HG03196 (cell line): Measurements from ENCODE around the gene PLXNB2.

Source experiments
- ATAC-seq: cut with Tn5 transposase; IDR thresholded peaks from one replicate; pipeline ENCODE4 v1.9.1; 2021; ENCODE audit not compliant: unreplicated experiment

Gene PLXNB2

DNA sequence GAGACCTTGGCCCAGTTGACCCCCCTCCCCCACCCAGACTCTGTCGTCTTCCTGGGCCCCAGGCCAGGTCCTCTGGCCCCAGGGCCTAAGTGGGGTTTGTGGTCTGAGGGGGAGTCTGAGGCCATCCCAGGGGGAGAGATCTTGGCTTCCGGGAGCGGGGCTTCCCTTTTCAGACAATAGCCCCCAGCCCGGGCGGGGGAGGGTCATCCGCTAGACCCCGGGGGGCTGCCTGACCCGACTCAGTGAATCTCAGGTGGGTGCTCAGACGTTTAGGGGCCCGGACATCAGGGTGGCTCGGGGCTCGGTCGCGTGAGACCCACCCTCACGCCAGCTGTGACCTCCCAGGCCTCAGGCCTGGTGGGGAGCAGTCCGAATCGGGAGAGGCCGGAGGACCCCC, 37.9 kb downstream of the PLXNB2 start:
- no peak for ATAC-seq

DNA sequence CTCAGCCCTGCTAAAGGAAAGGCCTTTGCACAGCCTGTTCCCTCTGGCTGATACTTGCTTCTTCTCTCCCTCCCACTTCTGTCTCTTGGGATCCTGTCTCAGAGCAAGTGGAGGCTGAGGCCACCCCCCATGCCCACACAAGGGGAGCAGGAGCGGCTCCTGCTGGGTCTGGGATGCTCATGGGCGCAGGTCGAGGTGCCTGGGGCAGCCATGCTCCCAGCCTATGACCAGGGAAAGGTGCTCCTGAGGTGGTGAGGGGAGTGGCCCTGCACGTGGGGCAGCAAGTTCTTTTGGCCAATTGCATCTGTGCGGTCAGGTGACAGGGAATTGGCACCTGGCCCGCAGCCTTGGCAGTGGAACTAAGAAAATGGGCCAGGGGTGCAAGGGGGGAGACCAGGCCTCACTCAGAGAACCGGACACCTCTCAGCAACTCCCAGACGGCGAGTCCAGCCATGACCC, 38.8 kb downstream of the PLXNB2 start:
- ATAC-seq, result no peak

DNA sequence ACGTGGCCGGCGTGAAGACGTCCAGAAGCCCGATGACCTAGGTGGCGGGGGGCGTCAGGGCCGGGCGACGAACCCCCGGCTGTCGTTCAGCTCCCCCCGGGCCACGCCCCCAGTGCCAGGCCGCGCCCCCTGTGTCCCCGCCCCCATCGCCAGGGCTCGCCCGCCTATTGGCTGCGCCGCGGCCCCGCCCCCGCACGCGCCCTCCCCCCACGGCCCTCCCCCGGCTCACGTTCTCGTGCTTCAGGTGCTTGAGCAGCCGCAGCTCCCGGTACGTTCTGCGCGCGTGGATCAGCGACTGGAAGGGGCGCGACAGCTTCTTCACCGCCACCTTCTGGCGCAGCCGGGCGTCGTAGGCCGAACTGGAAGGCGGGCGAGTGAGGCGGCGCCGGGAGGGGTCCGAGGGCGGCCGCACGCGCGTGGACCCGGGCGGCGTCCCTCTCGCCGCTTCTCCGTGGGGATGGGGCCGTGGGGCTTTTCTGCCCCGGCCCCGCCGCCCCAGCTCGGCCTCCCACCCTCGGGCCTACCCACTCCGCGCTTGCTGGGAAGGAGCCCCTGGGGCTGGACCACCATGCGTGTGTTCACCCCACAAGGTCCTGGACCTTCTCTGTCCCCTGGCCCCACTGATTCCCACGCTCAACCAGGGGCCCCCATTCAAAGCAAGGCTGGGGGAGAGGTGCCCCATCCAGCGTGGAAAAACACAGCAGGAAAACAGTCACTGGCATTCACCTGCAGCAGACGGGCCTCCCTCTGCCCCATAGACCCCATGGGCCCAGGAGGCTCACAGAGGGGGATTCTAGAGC, 39.7 kb downstream of the PLXNB2 start:
- ATAC-seq, result no peak

DNA sequence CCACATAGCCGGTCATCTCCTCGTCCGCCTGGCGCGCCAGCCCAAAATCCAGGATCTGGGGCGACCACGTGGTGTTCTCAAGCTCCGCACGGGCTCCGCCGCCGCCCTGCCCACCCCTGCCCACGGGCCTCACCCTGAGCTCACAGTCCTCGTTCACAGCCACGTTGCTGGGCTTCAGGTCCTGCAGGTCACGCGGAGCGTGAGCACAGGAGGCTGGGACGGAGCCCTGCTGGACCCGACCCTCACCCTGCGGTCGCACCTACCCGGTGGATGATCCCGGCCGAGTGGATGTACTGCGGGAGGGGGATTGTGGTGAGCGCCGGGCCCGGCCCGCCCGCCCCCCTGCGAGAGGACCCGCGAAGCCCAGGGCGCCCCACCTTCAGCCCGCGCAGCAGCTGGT, 40.5 kb downstream of the PLXNB2 start:
- no peak for ATAC-seq

DNA sequence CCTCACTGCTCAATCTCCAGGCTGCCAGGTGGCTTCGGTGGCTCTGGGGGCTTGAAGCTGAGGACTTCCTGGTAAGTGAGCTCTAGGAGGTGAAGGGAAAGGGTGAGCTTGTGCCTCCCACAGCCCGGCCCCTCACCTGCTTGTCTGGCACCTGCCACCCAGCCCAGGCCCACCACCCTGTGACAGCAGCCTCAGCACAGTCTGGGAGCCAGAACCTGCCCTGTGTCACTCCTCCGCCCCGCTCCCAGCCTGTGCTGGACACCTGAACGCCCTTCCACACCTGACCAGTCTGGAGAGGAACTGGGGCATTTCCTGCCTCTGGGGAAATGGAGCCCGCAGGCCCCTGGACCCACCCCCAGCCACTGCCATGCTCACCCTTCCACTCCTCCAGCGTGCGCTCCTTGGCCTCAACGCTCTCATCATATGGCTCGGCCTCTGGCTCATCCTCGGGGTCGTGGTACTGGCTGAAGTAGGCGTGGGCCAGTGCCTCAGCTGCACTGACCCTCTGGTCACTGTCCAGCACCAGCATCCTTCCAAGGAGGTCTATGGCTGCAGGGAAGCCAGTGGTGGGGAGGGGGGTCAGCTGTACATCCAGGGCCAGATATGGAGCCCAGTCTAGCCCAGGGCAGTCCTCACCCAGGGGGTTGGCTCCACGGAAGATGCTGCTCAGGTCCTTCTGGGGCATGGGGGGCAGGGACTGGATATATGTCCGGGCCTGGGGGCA, 42.3 kb downstream of the PLXNB2 start:
- no peak for ATAC-seq

DNA sequence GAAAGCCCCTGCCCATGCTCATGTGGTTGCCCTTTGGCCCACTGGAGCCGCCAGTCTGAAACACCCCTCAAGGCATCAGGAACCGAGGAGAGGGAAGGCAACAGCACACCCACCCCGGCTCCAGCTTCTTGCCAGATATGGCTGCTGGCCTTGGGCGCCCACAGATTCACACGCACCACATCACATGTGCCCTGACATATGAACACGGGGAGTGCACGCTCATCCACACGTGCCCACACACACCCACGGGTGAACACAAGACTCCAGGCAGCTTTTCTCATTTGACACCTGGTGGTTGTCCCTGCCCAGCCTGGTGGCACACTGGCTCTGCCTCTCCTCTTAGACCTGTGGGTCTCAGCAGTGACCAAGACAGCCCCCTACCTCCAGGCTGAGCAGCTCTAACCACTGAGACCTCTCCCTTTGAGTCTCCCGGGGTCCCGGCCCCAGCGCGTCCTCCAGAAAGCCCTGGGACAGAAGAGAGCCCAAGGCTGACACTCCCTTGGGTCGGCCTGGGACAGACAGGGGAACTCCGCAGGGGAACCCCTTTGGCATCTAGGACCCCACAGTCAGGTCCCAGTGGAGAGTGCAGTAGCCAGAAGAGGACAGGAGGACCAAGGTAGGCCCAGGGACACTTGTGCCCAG, 43.2 kb downstream of the PLXNB2 start:
- ATAC-seq, result no peak

DNA sequence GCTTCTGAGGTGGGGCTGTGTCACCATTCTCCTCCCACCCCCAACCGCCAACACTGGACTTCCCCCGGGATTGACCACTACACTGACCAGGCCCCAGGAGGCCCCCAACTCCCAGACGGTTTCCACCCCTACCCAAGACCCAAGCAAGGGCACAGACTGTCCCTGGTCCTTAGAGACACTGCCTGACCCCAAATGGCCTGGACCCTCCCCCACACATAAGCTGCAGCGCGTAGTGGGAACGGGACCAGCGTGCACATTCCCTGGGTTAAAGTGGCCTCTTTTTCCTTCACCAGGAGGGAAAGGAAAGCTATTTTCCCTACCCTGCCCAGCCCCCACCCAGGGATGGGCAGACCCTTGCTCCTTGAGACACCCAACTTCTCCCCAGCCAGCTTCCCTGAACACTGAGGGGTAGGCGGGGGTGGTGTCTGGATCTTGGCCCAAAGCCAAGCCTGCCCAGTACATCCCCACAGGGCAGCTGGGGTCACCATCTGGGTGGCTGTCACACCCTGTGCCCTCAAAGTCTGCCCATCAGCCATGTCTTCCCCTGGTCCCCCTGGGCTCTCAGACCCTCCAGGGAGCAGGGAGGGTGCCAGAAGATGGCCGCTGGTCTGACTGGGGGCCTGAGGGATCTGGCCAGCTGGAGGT, 44.4 kb downstream of the PLXNB2 start:
- no peak for ATAC-seq

DNA sequence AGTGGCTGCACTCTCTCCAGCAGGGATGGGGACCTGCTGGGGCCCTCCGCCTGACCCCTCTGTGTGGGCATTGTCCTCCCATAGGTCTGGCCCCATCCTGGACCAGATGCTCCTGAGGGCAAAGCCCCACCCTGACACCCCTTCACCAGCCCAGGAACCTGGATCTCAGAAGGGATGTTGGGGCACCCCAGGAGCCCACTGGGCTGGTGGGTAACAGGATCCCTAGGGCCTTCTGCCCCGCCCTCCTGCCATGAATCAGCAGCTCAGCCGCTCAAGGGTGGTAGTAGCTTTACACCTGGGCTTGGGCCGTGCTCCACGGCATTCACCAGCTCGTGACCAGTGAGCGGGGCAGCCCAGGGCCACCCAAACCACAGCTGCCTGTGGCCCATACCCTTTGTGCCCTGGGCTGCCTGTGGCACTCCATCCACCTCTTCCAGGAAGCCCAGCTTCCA, 45.0 kb downstream of the PLXNB2 start:
- ATAC-seq, result no peak

DNA sequence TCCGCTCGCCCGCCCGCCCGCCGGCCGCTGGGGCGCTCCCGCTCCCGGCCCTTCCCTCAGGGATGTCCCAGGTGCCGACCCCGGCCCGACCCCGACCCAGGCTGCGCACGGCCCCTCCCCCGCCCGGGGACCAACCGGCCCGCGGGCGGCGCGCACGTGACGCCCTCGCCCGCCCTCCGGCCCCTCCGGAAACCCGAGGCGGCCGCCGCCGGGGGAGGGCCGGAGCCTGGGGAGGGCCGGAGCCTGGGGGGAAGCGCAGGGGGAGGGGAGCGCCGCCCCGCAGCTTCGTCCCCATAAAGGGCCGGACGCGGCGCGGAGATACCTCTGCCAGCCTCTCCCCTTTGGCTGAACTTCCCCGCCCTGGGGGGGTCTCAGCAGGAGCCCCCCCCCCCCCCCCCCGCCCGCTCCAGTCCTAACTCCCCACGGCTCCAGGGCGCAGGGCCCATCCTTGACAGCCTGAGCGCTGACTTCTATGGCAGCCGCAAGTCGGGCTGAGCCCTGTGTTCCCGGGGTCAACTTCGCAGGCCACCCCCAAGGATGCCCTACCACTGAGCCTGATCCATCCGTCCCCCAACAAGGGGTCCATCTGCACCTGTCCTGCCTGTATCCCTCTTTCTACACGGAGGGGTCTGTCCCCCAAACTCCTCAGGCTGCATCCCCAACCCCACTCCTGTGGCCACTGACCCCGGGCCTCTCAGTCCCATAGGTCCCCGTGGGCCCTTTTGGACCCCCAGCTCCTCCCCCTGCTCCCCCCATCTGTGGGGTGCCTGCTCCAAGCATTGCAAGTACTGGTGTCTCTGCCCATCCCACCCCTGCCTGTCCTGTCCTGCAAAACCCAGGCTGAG, 45.6 kb downstream of the PLXNB2 start, which contains the start of gene MAPK12:
Gene MAPK12, minus strand, starts transcription at position 69 of the 845 bp plus-strand sequence. CDS start 174 bp downstream, outside the sequence.
- no peak for ATAC-seq

DNA sequence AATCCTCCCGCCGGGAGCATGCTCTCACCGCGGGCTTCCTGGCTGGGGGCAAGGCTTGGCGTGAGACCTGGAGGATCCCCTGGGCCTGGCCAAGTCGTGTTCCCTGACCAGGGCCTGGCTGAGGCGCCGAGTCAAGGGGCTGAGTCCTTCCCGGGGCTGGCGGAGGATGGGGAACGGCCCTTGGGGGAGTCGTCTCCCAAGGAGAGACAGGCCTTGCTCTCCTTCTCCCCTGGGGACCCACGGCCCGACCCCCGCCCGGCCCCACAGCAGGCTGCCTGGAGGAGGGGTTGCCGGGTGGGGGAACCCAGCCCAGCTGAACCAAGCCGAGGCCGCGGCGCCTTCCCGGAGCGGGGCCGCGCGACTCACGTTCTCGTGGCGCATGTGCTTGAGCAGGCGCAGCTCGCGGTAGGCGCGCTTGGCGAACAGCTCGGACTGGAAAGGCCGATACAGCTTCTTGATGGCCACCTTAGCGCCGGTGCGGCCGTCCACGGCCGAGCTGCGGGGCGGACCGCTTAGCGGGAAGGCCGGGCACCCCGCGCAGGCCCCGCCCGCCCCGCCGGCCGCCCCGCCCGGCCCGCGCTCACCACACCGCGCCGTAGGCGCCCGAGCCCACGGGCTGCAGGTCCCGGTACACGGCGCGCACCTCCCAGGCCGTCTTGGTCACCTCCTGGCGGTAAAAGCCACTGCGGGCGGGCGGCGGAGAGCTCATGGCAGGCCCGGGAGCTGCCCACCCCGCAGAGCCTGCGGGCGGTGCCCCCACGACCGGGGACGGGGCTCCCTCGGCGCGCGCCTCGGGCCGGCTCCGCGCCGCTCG, 46.4 kb downstream of the PLXNB2 start:
- ATAC-seq, result no peak

DNA sequence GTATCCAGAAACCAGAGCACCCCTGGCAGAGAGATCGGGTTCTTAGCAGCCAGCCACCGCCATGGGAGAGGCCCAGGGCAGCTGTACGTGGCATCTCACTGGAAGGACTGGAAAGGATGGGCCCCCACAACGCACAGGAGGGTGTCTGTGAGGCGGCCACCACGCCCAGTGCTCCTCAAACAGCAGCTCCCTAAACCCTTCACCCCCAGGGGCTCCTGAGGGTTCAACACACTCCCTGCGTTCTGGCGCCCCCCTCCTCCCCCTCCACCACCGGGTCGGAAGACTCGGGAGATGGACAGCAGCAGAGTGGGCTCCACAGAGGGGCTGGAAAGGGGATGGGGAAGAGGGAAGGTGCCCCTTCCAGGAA, 47.0 kb downstream of the PLXNB2 start:
- ATAC-seq, result no peak

DNA sequence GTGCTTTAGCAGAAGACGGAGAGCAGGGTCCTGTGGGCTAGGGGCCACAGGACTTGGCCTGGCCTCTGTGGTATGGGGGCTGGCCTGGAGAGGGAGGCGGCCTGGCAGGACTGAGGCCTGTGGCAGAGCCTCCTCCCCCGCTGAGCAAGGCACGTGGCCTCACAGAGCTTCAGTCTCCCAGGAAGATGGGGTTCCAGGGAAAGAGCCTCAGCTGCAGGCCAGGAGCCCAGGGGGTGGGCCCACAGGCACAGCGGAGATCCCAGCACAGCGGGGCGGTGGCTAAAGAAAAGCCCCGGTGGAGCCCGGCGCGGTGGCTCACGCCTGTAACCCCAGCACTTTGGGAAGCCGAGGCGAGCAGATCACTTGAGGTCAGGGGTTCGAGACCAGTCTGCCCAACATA, 48.1 kb downstream of the PLXNB2 start:
- no peak for ATAC-seq

DNA sequence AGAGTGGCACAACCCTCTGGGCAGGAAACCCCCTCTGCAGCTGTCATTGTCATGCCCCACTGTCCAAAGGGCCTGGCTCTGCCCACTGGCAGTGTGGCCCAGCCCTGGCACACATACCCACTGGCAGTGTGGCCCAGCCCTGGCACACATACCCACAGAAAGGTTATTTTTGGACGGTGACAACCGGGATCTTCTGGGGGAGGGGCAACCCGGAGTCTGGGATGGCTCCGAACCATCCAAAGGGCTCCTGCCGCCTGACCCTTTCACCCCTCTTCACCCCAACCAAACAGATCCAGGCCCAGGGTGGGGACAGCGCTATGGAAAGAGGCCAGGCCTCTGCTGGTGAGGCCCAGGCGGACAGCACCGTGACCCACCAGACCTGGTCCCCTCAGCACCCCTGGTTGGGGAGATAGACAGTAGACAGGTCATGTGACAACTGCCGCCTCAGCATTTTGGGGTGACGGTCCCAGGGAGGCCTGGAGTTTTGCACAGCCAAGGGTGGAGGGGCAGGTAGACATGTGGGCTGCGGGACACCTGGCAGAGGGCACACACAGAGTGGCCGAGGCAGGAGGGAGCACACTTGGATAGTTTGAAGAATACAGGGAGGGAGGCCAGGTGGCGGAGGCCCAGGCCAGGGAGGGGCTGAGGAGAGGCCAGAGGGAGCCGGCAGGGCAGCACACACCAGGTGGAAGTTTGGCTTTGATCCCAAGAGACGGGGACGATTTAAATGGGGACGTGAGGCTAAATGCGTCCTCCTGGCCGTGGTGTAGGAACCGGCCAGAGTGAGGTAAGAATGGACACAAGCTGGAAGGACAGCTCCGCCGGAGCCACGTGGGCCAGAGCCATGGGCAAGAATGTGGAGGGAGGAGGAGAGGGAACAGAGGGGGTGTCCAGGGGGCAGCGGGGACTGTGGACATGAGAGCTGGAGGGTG, 48.8 kb downstream of the PLXNB2 start:
- no peak for ATAC-seq

DNA sequence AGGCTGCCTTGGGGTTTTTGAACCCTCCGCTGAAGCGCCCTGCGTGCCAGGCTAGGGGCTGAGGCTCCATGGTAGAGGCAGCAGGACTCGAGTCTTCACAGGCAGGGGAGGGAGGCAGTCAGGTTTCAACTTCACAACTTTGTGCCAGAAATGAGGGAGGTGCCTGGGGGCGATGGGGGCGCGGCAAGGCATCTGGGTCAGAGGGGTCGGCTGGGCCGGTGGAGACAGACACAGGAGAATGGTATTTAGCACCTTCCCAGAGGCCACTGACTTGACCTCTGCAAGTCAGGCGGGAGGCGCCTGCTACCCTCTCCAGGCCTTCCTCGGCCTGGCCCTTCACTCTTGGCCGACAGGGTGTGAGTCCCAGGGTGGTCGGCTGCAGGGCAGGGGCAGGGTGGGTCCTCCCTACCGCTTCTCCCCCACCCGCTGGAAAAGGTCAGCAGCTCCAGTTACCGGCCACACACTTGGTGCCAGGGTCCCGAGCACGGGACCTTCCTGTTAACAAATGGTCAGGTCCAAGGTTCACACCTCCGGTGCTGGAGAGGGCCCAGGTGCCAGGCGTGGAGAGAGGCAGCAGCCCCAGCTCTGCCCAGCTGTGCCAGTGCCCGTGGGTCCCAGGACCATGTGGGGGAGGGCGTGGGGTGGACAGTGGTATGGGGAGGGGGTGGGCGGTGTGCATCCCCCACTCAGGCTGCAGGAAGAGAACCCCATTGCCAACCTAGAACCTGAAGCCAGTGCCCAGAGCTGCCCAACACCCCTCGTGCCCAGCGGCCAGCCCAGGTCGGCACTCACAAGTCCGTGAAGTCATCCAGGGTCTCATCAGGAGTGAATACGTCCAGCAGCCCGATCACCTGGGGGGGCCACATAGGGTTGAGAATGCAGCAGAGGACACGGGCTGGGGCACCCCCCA, 49.7 kb downstream of the PLXNB2 start:
- ATAC-seq, result no peak

DNA sequence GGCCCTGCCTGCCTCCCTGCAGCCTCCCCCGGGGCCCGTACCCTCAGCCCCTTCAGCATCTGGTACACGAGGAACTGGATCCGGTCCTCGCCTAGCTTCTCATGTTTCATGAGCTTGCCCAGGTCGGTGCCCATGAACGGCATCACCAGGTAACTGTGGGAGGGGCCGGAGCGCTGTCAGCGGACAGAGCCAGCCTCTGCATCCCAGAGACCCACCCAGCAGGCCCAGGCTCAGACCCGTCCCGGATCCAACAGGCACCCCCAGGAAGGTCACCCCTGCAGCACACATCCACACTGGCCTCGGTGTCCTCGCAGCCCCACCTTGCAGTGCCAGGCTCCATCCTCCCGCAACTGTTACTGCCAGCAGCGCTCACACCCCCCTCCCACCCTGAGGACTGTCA, 50.4 kb downstream of the PLXNB2 start:
- no peak for ATAC-seq

DNA sequence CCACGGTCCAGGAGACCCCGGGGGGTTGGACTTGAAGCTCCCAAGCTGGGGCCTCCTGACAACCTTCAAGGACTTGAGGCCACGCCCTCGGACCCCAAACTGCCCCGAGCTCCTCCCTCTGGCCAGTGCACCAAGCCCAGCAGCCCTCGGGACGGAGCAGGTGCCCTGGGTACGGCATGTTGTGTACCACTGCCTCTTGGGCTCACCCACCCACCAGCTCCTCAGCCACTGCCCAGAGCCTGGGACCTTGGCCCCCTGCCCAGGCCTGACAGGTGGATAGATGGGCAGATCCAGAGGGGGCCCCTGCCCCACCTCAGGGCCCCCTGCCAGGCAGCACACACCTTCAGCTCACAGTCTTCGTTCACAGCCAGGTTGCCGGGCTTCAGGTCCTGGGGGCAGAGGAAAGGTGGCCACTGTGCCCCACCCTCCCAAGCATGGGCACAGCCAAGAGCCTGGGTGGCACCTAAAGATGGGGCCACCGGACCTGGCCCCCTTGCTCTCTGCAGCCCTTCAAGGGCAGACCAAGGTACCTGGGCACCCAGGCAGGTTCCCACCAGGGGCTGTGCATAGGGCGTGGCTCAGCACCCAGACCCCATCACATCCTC, 51.1 kb downstream of the PLXNB2 start:
- no peak for ATAC-seq

DNA sequence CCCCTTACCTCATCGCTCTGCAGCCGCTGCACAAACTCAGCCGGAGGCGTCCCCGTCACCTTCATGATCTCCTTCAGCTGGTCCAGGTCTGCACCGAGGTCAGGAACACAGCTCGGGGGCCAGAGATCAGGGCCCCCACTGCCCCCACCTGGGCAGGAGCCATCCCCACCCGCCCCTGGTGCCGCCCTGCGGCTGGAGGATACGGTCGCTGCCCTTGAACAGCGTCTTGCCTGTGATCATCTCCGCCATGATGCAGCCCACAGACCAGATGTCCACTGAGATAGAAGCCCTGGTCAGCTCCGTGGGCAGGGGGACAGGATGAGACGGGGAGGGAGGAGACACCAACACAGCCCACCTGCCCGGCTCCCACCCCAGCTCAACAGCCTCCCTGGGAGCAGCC, 51.8 kb downstream of the PLXNB2 start:
- no peak for ATAC-seq
